ENCODE data around the gene KCNQ5. TPM values are rescaled to one million over a fixed set of nuclear protein-coding genes. Genes with fewer than 3 reads are reported as not detected.

The KCNQ5 gene
- total RNA-seq, 1 experiment from 2014 or later, result 9.4 TPM

GRCh38 chr6:73209117-73209516, 587.3 kb downstream of the KCNQ5 start:
- ChIA-PET CTCF (no interaction called here), POLR2A (no interaction called here)
- H3K27ac ChIP-seq (ENCODE audit: low read length), result no peak overlapping the region
- DNase-seq (ENCODE audit: low read depth, low spot score) (no peak), ATAC-seq (no peak)
- in situ Hi-C loops (cut with HindIII; ENCODE audit: low pct_unique_long_range_greater_than_20kb, low sequenced_read_pairs), result no loop called here
- no TSS peak for BruUV-seq (replicated peaks)
- TF ChIP-seq, protein P1, sequence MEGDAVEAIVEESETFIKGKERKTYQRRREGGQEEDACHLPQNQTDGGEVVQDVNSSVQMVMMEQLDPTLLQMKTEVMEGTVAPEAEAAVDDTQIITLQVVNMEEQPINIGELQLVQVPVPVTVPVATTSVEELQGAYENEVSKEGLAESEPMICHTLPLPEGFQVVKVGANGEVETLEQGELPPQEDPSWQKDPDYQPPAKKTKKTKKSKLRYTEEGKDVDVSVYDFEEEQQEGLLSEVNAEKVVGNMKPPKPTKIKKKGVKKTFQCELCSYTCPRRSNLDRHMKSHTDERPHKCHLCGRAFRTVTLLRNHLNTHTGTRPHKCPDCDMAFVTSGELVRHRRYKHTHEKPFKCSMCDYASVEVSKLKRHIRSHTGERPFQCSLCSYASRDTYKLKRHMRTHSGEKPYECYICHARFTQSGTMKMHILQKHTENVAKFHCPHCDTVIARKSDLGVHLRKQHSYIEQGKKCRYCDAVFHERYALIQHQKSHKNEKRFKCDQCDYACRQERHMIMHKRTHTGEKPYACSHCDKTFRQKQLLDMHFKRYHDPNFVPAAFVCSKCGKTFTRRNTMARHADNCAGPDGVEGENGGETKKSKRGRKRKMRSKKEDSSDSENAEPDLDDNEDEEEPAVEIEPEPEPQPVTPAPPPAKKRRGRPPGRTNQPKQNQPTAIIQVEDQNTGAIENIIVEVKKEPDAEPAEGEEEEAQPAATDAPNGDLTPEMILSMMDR (IDR thresholded peaks at IDR 0.05), result no peak
- H3K9me3 ChIP-seq (ENCODE audit: control insufficient read depth, insufficient read depth, low read depth, low read length), result no peaks in the 10 kb centered on the region
- H3K4me1 ChIP-seq (ENCODE audit: control insufficient read depth, insufficient read depth, low read length), result no peaks in the 10 kb centered on the region
- H3K4me3 ChIP-seq (ENCODE audit: low read depth in 2 of 2, low read length in 2 of 2), result no peak overlapping the region
- intact Hi-C loops (cut with micrococcal nuclease; ENCODE audit: unreplicated experiment), result no loop called here
- H3K36me3 ChIP-seq (ENCODE audit: control insufficient read depth, insufficient read depth, low read length), result no peaks in the 10 kb centered on the region
- H3K27me3 ChIP-seq (ENCODE audit: control insufficient read depth, insufficient read depth, low read length), result no peaks in the 10 kb centered on the region

DNA sequence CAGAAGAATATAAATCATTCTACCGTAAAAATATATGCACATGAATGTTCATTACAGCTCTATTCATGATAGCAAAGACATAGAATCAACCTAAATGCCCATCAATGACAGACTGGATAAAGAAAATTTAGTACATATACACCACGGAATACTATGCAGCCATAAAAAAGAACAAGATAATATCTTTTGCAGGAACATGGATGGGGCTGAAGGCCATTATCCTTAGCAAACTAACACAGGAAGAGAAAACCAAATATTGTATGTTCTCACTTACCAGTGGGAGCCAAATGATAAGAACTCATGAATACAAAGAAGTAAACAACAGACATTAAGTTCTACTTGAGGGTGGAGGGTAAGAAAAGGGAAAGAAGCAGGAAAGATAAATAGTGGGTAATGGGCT, 595.0 kb downstream of the KCNQ5 start:
- Histone ChIP-seq H3K27ac (ENCODE audit: low read length) (no peak overlapping the region), H3K4me3 (ENCODE audit: low read depth in 2 of 2, low read length in 2 of 2) (no peak overlapping the region), H3K27me3 (ENCODE audit: control insufficient read depth, insufficient read depth, low read length) (no peaks in the 10 kb centered on the region), H3K4me1 (ENCODE audit: control insufficient read depth, insufficient read depth, low read length) (no peaks in the 10 kb centered on the region), H3K9me3 (ENCODE audit: control insufficient read depth, insufficient read depth, low read depth, low read length) (no peaks in the 10 kb centered on the region), H3K36me3 (ENCODE audit: control insufficient read depth, insufficient read depth, low read length) (no peaks in the 10 kb centered on the region)
- DNase-seq (ENCODE audit: low read depth, low spot score), result no peak
- ATAC-seq, result no peak
- intact Hi-C loops (cut with micrococcal nuclease; ENCODE audit: unreplicated experiment) (no loop called here), in situ Hi-C loops (cut with HindIII; ENCODE audit: low pct_unique_long_range_greater_than_20kb, low sequenced_read_pairs) (no loop called here)
- CTCF ChIA-PET, result no interaction called here
- TF ChIP-seq SIN3A (IDR thresholded peaks at IDR 0.05; ENCODE audit: borderline replicate concordance, insufficient read depth, low read depth, low read length), result no peak
- no peak for TF ChIP-seq TCF7L2 (IDR thresholded peaks at IDR 0.05; ENCODE audit: low read depth, low read length)
- TF ChIP-seq POLR2AphosphoS5 (IDR thresholded peaks at IDR 0.05; ENCODE audit: low read depth, low read length), result no peak
- TF ChIP-seq, protein P1 (IDR thresholded peaks at IDR 0.05), result no peak
- TF ChIP-seq, protein P2, sequence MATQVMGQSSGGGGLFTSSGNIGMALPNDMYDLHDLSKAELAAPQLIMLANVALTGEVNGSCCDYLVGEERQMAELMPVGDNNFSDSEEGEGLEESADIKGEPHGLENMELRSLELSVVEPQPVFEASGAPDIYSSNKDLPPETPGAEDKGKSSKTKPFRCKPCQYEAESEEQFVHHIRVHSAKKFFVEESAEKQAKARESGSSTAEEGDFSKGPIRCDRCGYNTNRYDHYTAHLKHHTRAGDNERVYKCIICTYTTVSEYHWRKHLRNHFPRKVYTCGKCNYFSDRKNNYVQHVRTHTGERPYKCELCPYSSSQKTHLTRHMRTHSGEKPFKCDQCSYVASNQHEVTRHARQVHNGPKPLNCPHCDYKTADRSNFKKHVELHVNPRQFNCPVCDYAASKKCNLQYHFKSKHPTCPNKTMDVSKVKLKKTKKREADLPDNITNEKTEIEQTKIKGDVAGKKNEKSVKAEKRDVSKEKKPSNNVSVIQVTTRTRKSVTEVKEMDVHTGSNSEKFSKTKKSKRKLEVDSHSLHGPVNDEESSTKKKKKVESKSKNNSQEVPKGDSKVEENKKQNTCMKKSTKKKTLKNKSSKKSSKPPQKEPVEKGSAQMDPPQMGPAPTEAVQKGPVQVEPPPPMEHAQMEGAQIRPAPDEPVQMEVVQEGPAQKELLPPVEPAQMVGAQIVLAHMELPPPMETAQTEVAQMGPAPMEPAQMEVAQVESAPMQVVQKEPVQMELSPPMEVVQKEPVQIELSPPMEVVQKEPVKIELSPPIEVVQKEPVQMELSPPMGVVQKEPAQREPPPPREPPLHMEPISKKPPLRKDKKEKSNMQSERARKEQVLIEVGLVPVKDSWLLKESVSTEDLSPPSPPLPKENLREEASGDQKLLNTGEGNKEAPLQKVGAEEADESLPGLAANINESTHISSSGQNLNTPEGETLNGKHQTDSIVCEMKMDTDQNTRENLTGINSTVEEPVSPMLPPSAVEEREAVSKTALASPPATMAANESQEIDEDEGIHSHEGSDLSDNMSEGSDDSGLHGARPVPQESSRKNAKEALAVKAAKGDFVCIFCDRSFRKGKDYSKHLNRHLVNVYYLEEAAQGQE (IDR thresholded peaks at IDR 0.05; ENCODE audit: insufficient read depth in 1 of 2, low read depth in 2 of 2, low read length in 1 of 2), result no peak
- POLR2A ChIA-PET, result no interaction called here
- BruUV-seq (replicated peaks), result no TSS peak

DNA sequence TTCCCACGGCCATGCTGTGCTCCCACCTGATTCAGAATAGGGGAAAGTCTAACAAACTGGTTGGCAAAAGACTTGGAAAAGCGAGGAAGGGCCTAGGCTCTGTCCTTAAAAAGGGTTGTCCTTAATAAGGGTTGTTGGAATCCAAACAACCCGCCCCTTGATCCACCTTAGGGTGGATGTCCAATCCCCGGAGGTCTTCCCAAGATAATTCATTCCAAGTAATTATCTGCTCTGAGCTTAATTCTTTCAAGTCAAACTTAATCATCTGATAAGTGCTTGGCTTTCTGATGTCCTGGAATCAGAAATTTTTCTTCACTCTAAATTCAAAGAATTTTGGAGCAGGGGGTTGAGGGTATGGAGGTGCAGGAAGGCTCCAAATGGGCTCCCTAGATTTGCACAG, 603.5 kb downstream of the KCNQ5 start, which contains the start of gene KHDC1L:
Gene KHDC1L, minus strand, starts transcription at position 101 of the 400 bp plus-strand sequence. Its CDS starts 88 bp downstream, at position 13.
- BruUV-seq (replicated peaks), result no TSS peak
- H3K27ac ChIP-seq (ENCODE audit: low read length), result no peak within 1 kb of the TSS
- no peaks in the 10 kb centered on the region for H3K27me3 ChIP-seq (ENCODE audit: control insufficient read depth, insufficient read depth, low read length)
- in situ Hi-C loops (cut with HindIII; ENCODE audit: low pct_unique_long_range_greater_than_20kb, low sequenced_read_pairs) (no loop called here), intact Hi-C loops (cut with micrococcal nuclease; ENCODE audit: unreplicated experiment) (no loop called here)
- H3K9me3 ChIP-seq (ENCODE audit: control insufficient read depth, insufficient read depth, low read depth, low read length), result no peaks in the 10 kb centered on the region
- POLR2A ChIA-PET, result no interaction called here
- ATAC-seq (no peak), DNase-seq (ENCODE audit: low read depth, low spot score) (no peak)
- no peak within 1 kb of the TSS for H3K4me3 ChIP-seq (ENCODE audit: low read depth in 2 of 2, low read length in 2 of 2)
- no peaks in the 10 kb centered on the region for H3K36me3 ChIP-seq (ENCODE audit: control insufficient read depth, insufficient read depth, low read length)
- TF ChIP-seq SIN3A (IDR thresholded peaks at IDR 0.05; ENCODE audit: borderline replicate concordance, insufficient read depth, low read depth, low read length) (no peak), POLR2AphosphoS5 (IDR thresholded peaks at IDR 0.05; ENCODE audit: low read depth, low read length) (no peak), TCF7L2 (IDR thresholded peaks at IDR 0.05; ENCODE audit: low read depth, low read length) (no peak)
- TF ChIP-seq, protein P1 (IDR thresholded peaks at IDR 0.05), result no peak
- TF ChIP-seq, protein P2 (IDR thresholded peaks at IDR 0.05; ENCODE audit: insufficient read depth in 1 of 2, low read depth in 2 of 2, low read length in 1 of 2), result no peak
- CTCF ChIA-PET, result no interaction called here
- H3K4me1 ChIP-seq (ENCODE audit: control insufficient read depth, insufficient read depth, low read length), result no peaks in the 10 kb centered on the region

Data from Panc1 (cell line).